Naive B cell (primary cell): ENCODE results near the gene NFKB1. TPM values are rescaled to one million over a fixed set of nuclear protein-coding genes. Genes with fewer than 3 reads are reported as not detected.
"Not testable (repeated sequence)": the region's sequence is repeated elsewhere in the genome, so short reads cannot be mapped to it uniquely, and the experiment has no call there.

Source experiments
- ATAC-seq, 2 donors: fragments of 150-1000 bp; cut with Tn5 transposase; 2 replicates each; pipeline ENCODE4 v1.10.0; 2021; ENCODE audit warnings: low read depth in 2 of 2, mild to moderate bottlenecking in 2 of 2, moderate library complexity in 2 of 2
- DNase-seq: peaks from one replicate; pipeline ENCODE4 v3.0.0; 2022
- H3K27ac Mint-ChIP-seq, 6 donors: one replicate each; pipeline ENCODE4 v1.8.0; 2020 to 2022; ENCODE audit warnings: mild to moderate bottlenecking in 6 of 6, mixed read lengths in 6 of 6, moderate library complexity in 5 of 6, inconsistent platforms in 2 of 6
- H3K27me3 Mint-ChIP-seq, 3 donors: one replicate each; pipeline ENCODE4 v1.8.0; 2021 to 2022; ENCODE audit warnings: mixed read lengths in 3 of 3, mild to moderate bottlenecking in 1 of 3
- H3K36me3 Mint-ChIP-seq, 2 donors: one replicate each; pipeline ENCODE4 v1.8.0; 2020 to 2022; ENCODE audit warnings: mixed read lengths in 2 of 2, inconsistent platforms in 1 of 2, mild to moderate bottlenecking in 1 of 2
- H3K4me1 Mint-ChIP-seq, 3 donors: one replicate each; pipeline ENCODE4 v1.8.0; 2020 to 2022; ENCODE audit warnings: mixed read lengths in 3 of 3, inconsistent platforms in 1 of 3, mild to moderate bottlenecking in 1 of 3, moderate library complexity in 1 of 3
- H3K4me3 Mint-ChIP-seq, 8 donors: one replicate each; pipeline ENCODE4 v1.8.0; 2020 to 2022; ENCODE audit warnings: mild to moderate bottlenecking in 8 of 8, mixed read lengths in 8 of 8, moderate library complexity in 8 of 8, inconsistent platforms in 2 of 8
- H3K9me3 Mint-ChIP-seq, 7 donors: one replicate each; pipeline ENCODE4 v1.8.0; 2020 to 2022; ENCODE audit warnings: mixed read lengths in 7 of 7, mild to moderate bottlenecking in 5 of 7, inconsistent platforms in 2 of 7, moderate library complexity in 1 of 7
- polyA plus RNA-seq, 6 donors: library from polyadenylated mRNA; unstranded; fragments of 300-500 nt; fragmentation: Illumina TruSeq; gene quantifications; one replicate each; pipeline ENCODE4 v1.2.3, GENCODE V29; 2021; ENCODE audit warnings: low read depth in 6 of 6

NFKB1 gene
- polyA plus RNA-seq, 6 donors from 2014 or later = 14.5 to 47.4 (median 26.2) TPM

- H3K36me3 Mint-ChIP-seq = peaks cover 4 to 15% of the 10 kb centered on the region in 2 donors
- H3K27me3 Mint-ChIP-seq, H3K9me3 Mint-ChIP-seq, H3K4me1 Mint-ChIP-seq, DNase-seq, ATAC-seq, H3K4me3 Mint-ChIP-seq: not testable (repeated sequence)
- peak overlapping the region in 3 of 6 donors; percentile 22 to 89 (median 69) for H3K27ac Mint-ChIP-seq
Observed at GRCh38 chr4:102619776-102620631, 118.8 kb downstream of the NFKB1 start.

- no peak overlapping the region for H3K4me3 Mint-ChIP-seq
- DNase-seq = no peak
- H3K9me3 Mint-ChIP-seq = no peaks in the 10 kb centered on the region
- H3K36me3 Mint-ChIP-seq = peaks cover 0 to 7% of the 10 kb centered on the region in 2 donors
- peak overlapping the region in 1 of 6 donors; percentile 89 for H3K27ac Mint-ChIP-seq
- H3K27me3 Mint-ChIP-seq = no peaks in the 10 kb centered on the region
- ATAC-seq = peak; percentile 35 to 37
- H3K4me1 Mint-ChIP-seq = peaks cover 7 to 8% (median 7%) of the 10 kb centered on the region in 3 donors
Observed at GRCh38 chr4:102620697-102621497, 119.7 kb downstream of the NFKB1 start.

- Mint-ChIP-seq H3K4me1 (peaks cover 6 to 7% (median 7%) of the 10 kb centered on the region in 3 donors), H3K27me3 (no peaks in the 10 kb centered on the region), H3K4me3 (no peak overlapping the region), H3K27ac (no peak overlapping the region), H3K36me3 (no peaks in the 10 kb centered on the region), H3K9me3 (no peaks in the 10 kb centered on the region)
- ATAC-seq (no peak), DNase-seq (no peak)
Observed at GRCh38 chr4:102623622-102624021, 122.5 kb downstream of the NFKB1 start.

- H3K27me3 Mint-ChIP-seq = no peaks in the 10 kb centered on the region
Observed at GRCh38 chr4:102624505-102624904, 123.3 kb downstream of the NFKB1 start.

GRCh38 chr4:102625232-102625930 is 124.2 kb downstream of the NFKB1 start:
- H3K4me3 Mint-ChIP-seq = peak overlapping the region in 3 of 8 donors; percentile 39 to 75 (median 73)
- peak overlapping the region; percentile 53 to 90 (median 72) for H3K27ac Mint-ChIP-seq
- H3K27me3 Mint-ChIP-seq = no peaks in the 10 kb centered on the region
- no peaks in the 10 kb centered on the region for H3K9me3 Mint-ChIP-seq
- H3K36me3 Mint-ChIP-seq = no peaks in the 10 kb centered on the region
- H3K4me1 Mint-ChIP-seq = peaks cover 5 to 7% (median 7%) of the 10 kb centered on the region in 3 donors
- DNase-seq (peak; percentile 27), ATAC-seq (peak; percentile 94 to 97)

More at GRCh38 chr4:102624505-102624904, 123.3 kb downstream of the NFKB1 start:
- ATAC-seq (no peak), DNase-seq (no peak)
- H3K4me3 Mint-ChIP-seq = no peak overlapping the region
- H3K9me3 Mint-ChIP-seq = no peaks in the 10 kb centered on the region
- H3K4me1 Mint-ChIP-seq = peaks cover 5 to 7% (median 7%) of the 10 kb centered on the region in 3 donors
- no peak overlapping the region for H3K27ac Mint-ChIP-seq
- no peaks in the 10 kb centered on the region for H3K36me3 Mint-ChIP-seq

- H3K36me3 Mint-ChIP-seq = peaks cover 0 to 10% of the 10 kb centered on the region in 2 donors
- H3K4me3 Mint-ChIP-seq = no peak overlapping the region
- DNase-seq = no peak
- H3K9me3 Mint-ChIP-seq = no peaks in the 10 kb centered on the region
- H3K4me1 Mint-ChIP-seq = peaks cover 5 to 7% (median 7%) of the 10 kb centered on the region in 3 donors
- peak overlapping the region in 3 of 6 donors; percentile 7 to 44 (median 33) for H3K27ac Mint-ChIP-seq
- no peak for ATAC-seq
- no peaks in the 10 kb centered on the region for H3K27me3 Mint-ChIP-seq
Observed at GRCh38 chr4:102627831-102628523, 126.8 kb downstream of the NFKB1 start.

GRCh38 chr4:102629673-102630072 is 128.5 kb downstream of the NFKB1 start:
- Mint-ChIP-seq H3K9me3 (no peaks in the 10 kb centered on the region), H3K4me3 (no peak overlapping the region), H3K27ac (peak overlapping the region in 2 of 6 donors; percentile 2 to 30), H3K36me3 (peaks cover 0 to 15% of the 10 kb centered on the region in 2 donors), H3K27me3 (no peaks in the 10 kb centered on the region), H3K4me1 (peaks cover 5 to 7% (median 7%) of the 10 kb centered on the region in 3 donors)
- DNase-seq (no peak), ATAC-seq (no peak)

GRCh38 chr4:102631616-102632015 is 130.5 kb downstream of the NFKB1 start:
- ATAC-seq (no peak), DNase-seq (no peak)
- peaks cover 0 to 19% of the 10 kb centered on the region in 2 donors for H3K36me3 Mint-ChIP-seq
- no peaks in the 10 kb centered on the region for H3K4me1 Mint-ChIP-seq
- no peaks in the 10 kb centered on the region for H3K9me3 Mint-ChIP-seq
- H3K27ac Mint-ChIP-seq = peak overlapping the region in 3 of 6 donors; percentile 14 to 25 (median 21)
- H3K4me3 Mint-ChIP-seq = no peak overlapping the region
- no peaks in the 10 kb centered on the region for H3K27me3 Mint-ChIP-seq

GRCh38 chr4:102632241-102633065 is 131.3 kb downstream of the NFKB1 start:
- H3K4me3 Mint-ChIP-seq = no peak overlapping the region
- H3K27me3 Mint-ChIP-seq = no peaks in the 10 kb centered on the region
- H3K36me3 Mint-ChIP-seq = peaks cover 7 to 20% of the 10 kb centered on the region in 2 donors
- H3K9me3 Mint-ChIP-seq = no peaks in the 10 kb centered on the region
- ATAC-seq (no peak), DNase-seq (no peak)
- H3K4me1 Mint-ChIP-seq = no peaks in the 10 kb centered on the region
- H3K27ac Mint-ChIP-seq = peak overlapping the region in 1 of 6 donors; percentile 17

- DNase-seq (no peak), ATAC-seq (no peak)
- Mint-ChIP-seq H3K4me3 (no peak overlapping the region), H3K9me3 (no peaks in the 10 kb centered on the region), H3K27ac (no peak overlapping the region), H3K4me1 (no peaks in the 10 kb centered on the region), H3K36me3 (peaks cover 7 to 26% of the 10 kb centered on the region in 2 donors), H3K27me3 (no peaks in the 10 kb centered on the region)
Observed at GRCh38 chr4:102633100-102633499, 131.9 kb downstream of the NFKB1 start.

- Mint-ChIP-seq H3K36me3 (peaks cover 27 to 33% of the 10 kb centered on the region in 2 donors), H3K27me3 (no peaks in the 10 kb centered on the region), H3K9me3 (no peaks in the 10 kb centered on the region), H3K4me3 (no peak overlapping the region), H3K4me1 (peaks cover 0 to 5% (median 0%) of the 10 kb centered on the region in 3 donors), H3K27ac (peak overlapping the region in 2 of 6 donors; percentile 25 to 45)
- DNase-seq (no peak), ATAC-seq (no peak)
Observed at GRCh38 chr4:102637391-102637790, 136.2 kb downstream of the NFKB1 start.

GRCh38 chr4:102638621-102639020 is 137.5 kb downstream of the NFKB1 start:
- ATAC-seq (no peak), DNase-seq (no peak)
- Mint-ChIP-seq H3K9me3 (no peaks in the 10 kb centered on the region), H3K27me3 (no peaks in the 10 kb centered on the region), H3K27ac (no peak overlapping the region), H3K36me3 (peaks cover 26 to 27% of the 10 kb centered on the region in 2 donors), H3K4me1 (peaks cover 0 to 5% (median 0%) of the 10 kb centered on the region in 3 donors), H3K4me3 (no peak overlapping the region)
